Mucosa of descending colon (tissue), 3 donors: ENCODE results near the gene SMCHD1. TPM values are rescaled to one million over a fixed set of nuclear protein-coding genes. Genes with fewer than 3 reads are reported as not detected.
"Not testable (repeated sequence)": the region's sequence is repeated elsewhere in the genome, so short reads cannot be mapped to it uniquely, and the experiment has no call there.

Experiments used
- ATAC-seq: fragments of 200-7000 bp; cut with Tn5 transposase; one replicate; pipeline ENCODE4 v1.9.1; 2020; ENCODE audit warnings: mild to moderate bottlenecking, moderate library complexity
- DNase-seq, 3 donors: peaks; one replicate each; pipeline ENCODE4 v3.0.0-alpha.2; 2020
- H3K36me3 ChIP-seq: fragments of 200-600 bp; one replicate; pipeline ENCODE4 v1.8.0; 2021; ENCODE audit warnings: low read depth, mild to moderate bottlenecking
- H3K4me1 ChIP-seq: fragments of 200-600 bp; one replicate; pipeline ENCODE4 v1.8.0; 2021; ENCODE audit warnings: low read depth, mild to moderate bottlenecking
- H3K4me3 ChIP-seq: fragments of 200-600 bp; one replicate; pipeline ENCODE4 v1.8.0; 2021; ENCODE audit warnings: mild to moderate bottlenecking
- H3K9me3 ChIP-seq: fragments of 200-600 bp; one replicate; pipeline ENCODE4 v1.8.0; 2021; ENCODE audit warnings: mild to moderate bottlenecking
- intact Hi-C, 2 donors: fragments of 100-400 bp; cut with DNase I in 1 of 2; cut with micrococcal nuclease in 1 of 2; formaldehyde crosslinking; loops; one replicate each; pipeline versions ENCODE4 v1.11.0 to v1.11.1; 2022; cut with DNase I, micrococcal nuclease
- total RNA-seq, 3 donors: library from RNA; stranded (reverse); fragmentation: NEBNext Ultra II Directional in 2 of 3; extraction: Animal tissue kit (Norgen Biotek cat#: 25700) in 2 of 3; gene quantifications; one replicate each; pipeline versions ENCODE4 v1.2.1 to v1.2.4, GENCODE V29; 2021 to 2023
- TF ChIP-seq, protein P1 (sequence below): fragments of 200-600 bp; IDR thresholded peaks from one replicate; pipeline ENCODE4 v1.8.0; 2022; ENCODE audit warnings: antibody characterized with exemption, mild to moderate bottlenecking
- donor health status: DM: no; HTN: no; CAD: no; lungs with moderate emphysema.
- donor health status: DM: no; HTN: no; CAD: no.
- donor health status: DM: no; HTN: yes; CAD: no.

The SMCHD1 gene
- total RNA-seq, 3 donors from 2014 or later: 66.4 to 94.3 (median 83.4) TPM

DNA sequence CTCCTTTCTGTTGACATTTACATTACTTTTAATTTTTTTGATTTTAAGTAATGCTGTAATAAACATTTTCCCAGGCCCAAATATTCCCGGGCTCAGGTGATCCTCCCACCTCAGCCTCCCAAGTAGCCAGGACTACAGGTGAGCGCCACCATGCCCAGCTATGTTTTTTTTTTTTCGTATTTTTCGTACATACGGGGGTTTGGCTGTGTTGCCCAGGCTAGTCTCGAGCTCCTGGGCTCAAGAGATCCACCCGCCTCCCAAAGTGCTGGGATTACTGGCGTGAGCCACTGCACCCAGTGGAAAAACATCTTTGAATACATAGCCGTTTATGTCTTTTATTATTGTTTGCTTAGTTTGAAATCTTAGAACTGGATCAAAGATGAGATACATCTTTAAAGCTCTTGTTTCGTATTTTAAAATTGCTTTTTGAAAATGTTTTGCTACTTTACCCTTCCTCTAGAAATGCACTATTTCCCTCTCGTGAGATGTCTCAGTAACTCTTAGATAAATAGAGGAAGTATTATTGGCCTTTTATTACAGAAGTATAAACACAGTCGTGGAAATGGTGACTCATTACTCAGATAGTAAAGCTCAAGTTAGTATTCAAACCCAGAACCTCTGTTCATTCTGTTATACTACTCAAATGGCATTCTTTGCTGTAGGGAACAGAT lies 2.4 kb downstream of the SMCHD1 start:
- DNase-seq (peak in 1 of 3 donors; percentile 45), ATAC-seq (peak; percentile 53)
- H3K4me1 ChIP-seq: peaks cover 26% of the 10 kb centered on the region
- H3K4me3 ChIP-seq: no peak overlapping the region
- TF ChIP-seq, protein P1, sequence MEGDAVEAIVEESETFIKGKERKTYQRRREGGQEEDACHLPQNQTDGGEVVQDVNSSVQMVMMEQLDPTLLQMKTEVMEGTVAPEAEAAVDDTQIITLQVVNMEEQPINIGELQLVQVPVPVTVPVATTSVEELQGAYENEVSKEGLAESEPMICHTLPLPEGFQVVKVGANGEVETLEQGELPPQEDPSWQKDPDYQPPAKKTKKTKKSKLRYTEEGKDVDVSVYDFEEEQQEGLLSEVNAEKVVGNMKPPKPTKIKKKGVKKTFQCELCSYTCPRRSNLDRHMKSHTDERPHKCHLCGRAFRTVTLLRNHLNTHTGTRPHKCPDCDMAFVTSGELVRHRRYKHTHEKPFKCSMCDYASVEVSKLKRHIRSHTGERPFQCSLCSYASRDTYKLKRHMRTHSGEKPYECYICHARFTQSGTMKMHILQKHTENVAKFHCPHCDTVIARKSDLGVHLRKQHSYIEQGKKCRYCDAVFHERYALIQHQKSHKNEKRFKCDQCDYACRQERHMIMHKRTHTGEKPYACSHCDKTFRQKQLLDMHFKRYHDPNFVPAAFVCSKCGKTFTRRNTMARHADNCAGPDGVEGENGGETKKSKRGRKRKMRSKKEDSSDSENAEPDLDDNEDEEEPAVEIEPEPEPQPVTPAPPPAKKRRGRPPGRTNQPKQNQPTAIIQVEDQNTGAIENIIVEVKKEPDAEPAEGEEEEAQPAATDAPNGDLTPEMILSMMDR: no peak
- intact Hi-C loops: loop anchor here in 1 of 2 donors (10.0 kb wide), 1 partner anchor 83 kb away; the partner anchor contains the start of genes METTL4 and NDC80
- peaks cover 4% of the 10 kb centered on the region for H3K36me3 ChIP-seq
- H3K9me3 ChIP-seq: no peaks in the 10 kb centered on the region

DNA sequence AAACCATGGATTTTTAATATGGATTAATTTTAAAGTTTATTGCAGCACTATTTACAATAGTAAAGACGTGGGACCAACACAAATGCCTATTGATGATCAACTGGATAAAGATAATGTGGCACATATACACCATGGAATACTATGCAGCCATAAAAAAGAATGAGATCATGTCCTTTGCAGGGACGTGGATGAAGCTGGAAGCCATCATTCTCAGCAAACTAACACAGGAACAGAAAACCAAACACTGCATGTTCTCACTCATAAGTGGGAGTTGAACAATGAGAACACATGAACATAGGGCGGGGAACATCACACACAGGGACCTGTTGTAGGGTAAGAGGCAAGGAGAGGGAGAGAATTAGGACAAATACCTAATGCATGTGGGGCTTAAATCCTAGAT lies 5.3 kb downstream of the SMCHD1 start:
- ATAC-seq, H3K4me3 ChIP-seq, DNase-seq, H3K36me3 ChIP-seq, H3K9me3 ChIP-seq, intact Hi-C loops: not testable (repeated sequence)
- H3K4me1 ChIP-seq: peaks cover 30% of the 10 kb centered on the region

GRCh38 chr18:2662288-2662687 lies 6.8 kb downstream of the SMCHD1 start:
- peaks cover 30% of the 10 kb centered on the region for H3K4me1 ChIP-seq

GRCh38 chr18:2662990-2663389 lies 7.5 kb downstream of the SMCHD1 start:
- Histone ChIP-seq H3K9me3 (no peaks in the 10 kb centered on the region), H3K4me1 (peaks cover 26% of the 10 kb centered on the region), H3K36me3 (peaks cover 4% of the 10 kb centered on the region), H3K4me3 (no peak overlapping the region)
- no peak for ATAC-seq
- TF ChIP-seq, protein P1: no peak
- intact Hi-C loops: no loop called here
- DNase-seq: no peak

More at GRCh38 chr18:2662288-2662687, 6.8 kb downstream of the SMCHD1 start:
- DNase-seq: peak in 1 of 3 donors; percentile 28
- intact Hi-C loops, ATAC-seq, H3K36me3 ChIP-seq, H3K4me3 ChIP-seq, H3K9me3 ChIP-seq: not testable (repeated sequence)

- DNase-seq (no peak), ATAC-seq (no peak)
- no peaks in the 10 kb centered on the region for H3K4me1 ChIP-seq
- no peak overlapping the region for H3K4me3 ChIP-seq
- TF ChIP-seq, protein P1: no peak
- no peaks in the 10 kb centered on the region for H3K9me3 ChIP-seq
- H3K36me3 ChIP-seq: no peaks in the 10 kb centered on the region
- intact Hi-C loops: no loop called here
These were observed 16.9 kb downstream of the SMCHD1 start for GRCh38 chr18:2672410-2672809.

- no peaks in the 10 kb centered on the region for H3K36me3 ChIP-seq
- H3K9me3 ChIP-seq: no peaks in the 10 kb centered on the region
- TF ChIP-seq, protein P1: no peak
- no peak for DNase-seq
- H3K4me1 ChIP-seq: no peaks in the 10 kb centered on the region
- intact Hi-C loops: no loop called here
- ATAC-seq: no peak
- no peak overlapping the region for H3K4me3 ChIP-seq
These were observed 17.3 kb downstream of the SMCHD1 start for GRCh38 chr18:2672872-2673271.

GRCh38 chr18:2678933-2679332 lies 23.4 kb downstream of the SMCHD1 start:
- H3K4me3 ChIP-seq, DNase-seq, ATAC-seq, H3K36me3 ChIP-seq, H3K4me1 ChIP-seq, H3K9me3 ChIP-seq, intact Hi-C loops: not testable (repeated sequence)
